Testis (tissue), 3 donors: ENCODE measurements around the gene JCAD. TPM values are rescaled to one million over a fixed set of nuclear protein-coding genes. Genes with fewer than 3 reads are reported as not detected.
A peak's percentile ranks its signal among the peaks of the same experiment; 100 is the strongest.

ENCODE experiments used
- DNase-seq: peaks from one replicate; pipeline ENCODE4 v3.0.0-alpha.2; 2019
- H3K27ac ChIP-seq, 2 donors: fragments of 200-600 bp; sonication (generic); one replicate each; pipeline ENCODE4 v1.5.1; 2019
- H3K27me3 ChIP-seq: fragments of 200-600 bp; sonication (generic); one replicate; pipeline ENCODE4 v1.5.1; 2019
- H3K36me3 ChIP-seq: fragments of 200-600 bp; sonication (generic); one replicate; pipeline ENCODE4 v1.5.1; 2017; ENCODE audit warnings: low read depth; ENCODE audit errors: missing control alignments
- H3K4me1 ChIP-seq: fragments of 200-600 bp; sonication (generic); one replicate; pipeline ENCODE4 v1.5.1; 2019
- H3K4me3 ChIP-seq, 2 donors: fragments of 200-600 bp; sonication (generic); one replicate each; pipeline ENCODE4 v1.5.1; 2017 to 2019
- H3K9me3 ChIP-seq: fragments of 200-600 bp; sonication (generic); one replicate; pipeline ENCODE4 v1.5.1; 2017
- POLR2A ChIP-seq: fragments of 450-650 bp; IDR thresholded peaks from one replicate; pipeline ENCODE4 v1.6.1; 2017; ENCODE audit warnings: antibody characterized with exemption, mild to moderate bottlenecking, moderate library complexity
- WGBS, 2 donors: methylation state at CpG; one replicate each; pipeline ENCODE4 v1.1.5; 2018; 5-methylcytosine and 5-hydroxymethylcytosine counted together
- intact Hi-C: fragments of 100-400 bp; cut with DNase I; formaldehyde crosslinking; loops from one replicate; pipeline ENCODE4 v1.15.1; 2023; ENCODE audit warnings: low total_unique reads
- polyA plus RNA-seq: library from polyadenylated mRNA; stranded (reverse); fragments of 350-450 nt; fragmentation: Illumina TruSeq; extraction: RNeasy Lipid Tissue Mini Kit (QIAGEN cat#74804); gene quantifications from one replicate; pipeline ENCODE4 v1.2.3, GENCODE V29; 2014; ENCODE audit warnings: low read depth, low replicate concordance; ENCODE audit not compliant: insufficient read depth
- total RNA-seq, 2 donors: library from RNA; depleted of rRNA; stranded (reverse); fragments of >200 nt; gene quantifications; one replicate each; pipeline ENCODE4 v1.2.3, GENCODE V29; 2016
- TF ChIP-seq, protein P1 (sequence below), 3 experiments: fragments of 450-650 bp in 2 of 3; fragments of 200-600 bp in 1 of 3; sonication (generic) in 1 of 3; IDR thresholded peaks; one replicate each; pipeline ENCODE4 v1.5.1; 2016 to 2019; ENCODE audit warnings: antibody characterized with exemption in 3 of 3, mild to moderate bottlenecking in 2 of 3, moderate library complexity in 1 of 3

The JCAD gene
- total and polyA plus RNA-seq, 3 donors from 2014 or later = 57.4 to 133 (median 109) TPM

DNA sequence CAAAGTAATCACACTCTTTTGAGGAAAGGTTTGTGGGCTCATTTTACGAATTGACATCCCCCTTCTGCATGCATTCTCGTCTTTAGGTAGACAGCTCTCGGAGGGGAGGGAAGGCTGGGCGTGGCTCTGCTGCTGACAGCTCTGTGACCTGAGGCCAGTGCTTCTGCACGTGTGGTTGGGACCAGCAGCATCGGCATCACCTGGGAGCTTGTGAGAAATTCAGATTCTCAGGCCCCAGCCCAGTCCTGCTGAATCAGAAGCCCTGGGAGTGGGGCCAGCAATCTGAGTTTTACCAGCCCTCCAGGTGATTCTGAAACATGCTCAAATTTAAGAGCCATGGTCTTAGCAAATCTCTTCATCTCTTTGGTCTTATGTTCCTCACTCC lies 89.4 kb downstream of the JCAD start:
- Histone ChIP-seq H3K27me3 (no peaks in the 10 kb centered on the region), H3K9me3 (no peaks in the 10 kb centered on the region), H3K4me1 (no peaks in the 10 kb centered on the region), H3K4me3 (no peak overlapping the region), H3K27ac (no peak overlapping the region), H3K36me3 (no peaks in the 10 kb centered on the region)
- intact Hi-C loops = no loop called here
- no peak for DNase-seq
- TF ChIP-seq, protein P1, sequence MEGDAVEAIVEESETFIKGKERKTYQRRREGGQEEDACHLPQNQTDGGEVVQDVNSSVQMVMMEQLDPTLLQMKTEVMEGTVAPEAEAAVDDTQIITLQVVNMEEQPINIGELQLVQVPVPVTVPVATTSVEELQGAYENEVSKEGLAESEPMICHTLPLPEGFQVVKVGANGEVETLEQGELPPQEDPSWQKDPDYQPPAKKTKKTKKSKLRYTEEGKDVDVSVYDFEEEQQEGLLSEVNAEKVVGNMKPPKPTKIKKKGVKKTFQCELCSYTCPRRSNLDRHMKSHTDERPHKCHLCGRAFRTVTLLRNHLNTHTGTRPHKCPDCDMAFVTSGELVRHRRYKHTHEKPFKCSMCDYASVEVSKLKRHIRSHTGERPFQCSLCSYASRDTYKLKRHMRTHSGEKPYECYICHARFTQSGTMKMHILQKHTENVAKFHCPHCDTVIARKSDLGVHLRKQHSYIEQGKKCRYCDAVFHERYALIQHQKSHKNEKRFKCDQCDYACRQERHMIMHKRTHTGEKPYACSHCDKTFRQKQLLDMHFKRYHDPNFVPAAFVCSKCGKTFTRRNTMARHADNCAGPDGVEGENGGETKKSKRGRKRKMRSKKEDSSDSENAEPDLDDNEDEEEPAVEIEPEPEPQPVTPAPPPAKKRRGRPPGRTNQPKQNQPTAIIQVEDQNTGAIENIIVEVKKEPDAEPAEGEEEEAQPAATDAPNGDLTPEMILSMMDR (IDR thresholded peaks at IDR 0.05) = no peak
- TF ChIP-seq POLR2A = no peak
- 67 to 80% methylated on average over 6 of the region's 6 CpGs for WGBS, 2 donors

DNA sequence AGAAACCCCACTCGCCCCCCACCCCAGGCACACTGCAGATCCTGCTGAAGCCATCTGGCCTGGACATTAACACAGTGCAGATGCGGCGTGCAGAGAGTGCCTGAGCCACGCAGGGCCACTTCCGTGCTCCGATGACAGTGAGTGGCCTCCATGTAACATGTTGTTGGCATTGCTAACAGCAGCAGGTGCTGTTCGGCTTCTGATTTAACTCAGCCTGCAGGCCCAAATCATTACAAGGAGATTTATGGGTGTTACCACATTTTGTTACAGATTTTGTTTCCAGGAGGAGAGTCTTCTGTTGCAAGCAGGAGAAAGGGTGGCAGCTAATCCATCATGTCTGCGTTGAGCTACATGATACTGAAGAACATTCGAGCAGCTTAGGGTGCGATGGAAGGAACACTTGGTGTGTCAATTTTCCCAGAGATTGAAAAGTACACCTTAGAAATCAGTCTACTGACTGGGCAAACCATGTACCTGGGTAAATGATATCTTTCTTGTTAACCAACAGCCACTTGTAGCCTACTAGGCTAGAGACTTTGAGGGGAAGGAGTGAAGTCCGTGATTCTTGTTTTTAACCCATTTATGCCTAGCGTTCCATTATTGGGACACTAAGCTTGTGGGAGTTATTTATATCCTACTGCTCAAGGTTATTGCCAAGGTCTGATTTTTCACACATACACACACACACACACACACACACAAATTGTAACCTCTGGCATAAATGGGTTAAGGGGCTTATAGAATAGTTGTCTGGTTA lies 90.0 kb downstream of the JCAD start:
- Histone ChIP-seq H3K4me3 (no peak overlapping the region), H3K27me3 (no peaks in the 10 kb centered on the region), H3K9me3 (no peaks in the 10 kb centered on the region), H3K4me1 (no peaks in the 10 kb centered on the region), H3K36me3 (no peaks in the 10 kb centered on the region), H3K27ac (no peak overlapping the region)
- DNase-seq = no peak
- TF ChIP-seq, protein P1 (IDR thresholded peaks at IDR 0.05) = no peak
- no peak for TF ChIP-seq POLR2A
- intact Hi-C loops = no loop called here
- WGBS, 2 donors = 74 to 77% methylated on average over 12 of the region's 12 CpGs

DNA sequence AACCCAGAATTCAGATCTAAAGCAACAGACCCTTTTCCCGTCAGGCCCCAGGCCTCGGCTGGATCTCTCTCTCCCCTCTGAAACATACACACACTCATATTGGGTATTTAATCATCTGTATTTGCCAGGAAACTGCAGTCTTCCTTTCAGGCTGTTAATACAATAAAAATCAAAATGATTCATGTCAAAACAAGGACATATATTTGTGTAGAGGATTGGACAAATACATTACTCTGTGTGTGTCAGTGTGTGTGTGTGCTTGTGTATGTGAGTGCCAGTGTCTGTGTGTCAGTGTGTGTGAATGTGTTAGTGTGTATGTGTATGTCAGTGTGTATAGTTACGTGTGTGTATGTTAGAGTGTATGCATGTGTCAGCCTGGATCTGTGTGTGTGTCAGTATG lies 90.8 kb downstream of the JCAD start:
- intact Hi-C loops = no loop called here
- 58 to 77% methylated on average over 3 of the region's 3 CpGs for WGBS, 2 donors
- Histone ChIP-seq H3K4me3 (no peak overlapping the region), H3K36me3 (no peaks in the 10 kb centered on the region), H3K9me3 (no peaks in the 10 kb centered on the region), H3K27ac (peak overlapping the region in 1 of 2 donors; percentile 73), H3K4me1 (no peaks in the 10 kb centered on the region), H3K27me3 (no peaks in the 10 kb centered on the region)
- TF ChIP-seq POLR2A = no peak
- TF ChIP-seq, protein P1 (IDR thresholded peaks at IDR 0.05) = no peak
- no peak for DNase-seq

DNA sequence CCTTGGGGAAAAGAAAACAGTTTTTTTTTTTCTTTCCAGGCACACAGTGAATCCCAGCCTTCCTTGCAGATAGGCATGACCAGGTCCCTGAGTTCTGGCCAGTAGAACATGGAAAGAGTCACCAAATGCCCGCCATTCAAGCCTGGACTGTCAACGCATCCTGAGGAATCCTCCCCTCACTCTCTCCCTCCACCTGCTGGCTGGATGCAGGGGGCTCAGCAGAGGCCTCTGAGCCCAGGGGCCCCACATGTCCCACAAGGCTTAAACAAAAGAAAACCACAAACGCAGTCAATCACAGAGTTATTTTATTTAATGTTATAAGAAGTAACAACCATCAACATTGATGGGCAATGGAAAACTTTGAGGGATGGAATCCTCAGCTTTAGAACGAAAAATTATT lies 93.1 kb downstream of the JCAD start:
- H3K9me3 ChIP-seq = no peaks in the 10 kb centered on the region
- no peaks in the 10 kb centered on the region for H3K36me3 ChIP-seq
- intact Hi-C loops = no loop called here
- no peak for TF ChIP-seq POLR2A
- TF ChIP-seq, protein P1 (IDR thresholded peaks at IDR 0.05) = no peak
- no peak for DNase-seq
- no peaks in the 10 kb centered on the region for H3K4me1 ChIP-seq
- no peaks in the 10 kb centered on the region for H3K27me3 ChIP-seq
- 96% methylated on average over 4 of the region's 4 CpGs for WGBS, 2 donors
- H3K27ac ChIP-seq = no peak overlapping the region
- no peak overlapping the region for H3K4me3 ChIP-seq
